Hematopoietic multipotent progenitor cell treated with erythropoietin and hydrocortisone succinate and interleukin-3 and kit ligand, for 17 days (in vitro differentiated cells): ENCODE data around the gene TSSC4.

ENCODE experiments used
- DNase-seq: peaks from one replicate; pipeline ENCODE4 v3.0.0-alpha.2; 2015; ENCODE audit warnings: low spot score

Gene TSSC4

DNA sequence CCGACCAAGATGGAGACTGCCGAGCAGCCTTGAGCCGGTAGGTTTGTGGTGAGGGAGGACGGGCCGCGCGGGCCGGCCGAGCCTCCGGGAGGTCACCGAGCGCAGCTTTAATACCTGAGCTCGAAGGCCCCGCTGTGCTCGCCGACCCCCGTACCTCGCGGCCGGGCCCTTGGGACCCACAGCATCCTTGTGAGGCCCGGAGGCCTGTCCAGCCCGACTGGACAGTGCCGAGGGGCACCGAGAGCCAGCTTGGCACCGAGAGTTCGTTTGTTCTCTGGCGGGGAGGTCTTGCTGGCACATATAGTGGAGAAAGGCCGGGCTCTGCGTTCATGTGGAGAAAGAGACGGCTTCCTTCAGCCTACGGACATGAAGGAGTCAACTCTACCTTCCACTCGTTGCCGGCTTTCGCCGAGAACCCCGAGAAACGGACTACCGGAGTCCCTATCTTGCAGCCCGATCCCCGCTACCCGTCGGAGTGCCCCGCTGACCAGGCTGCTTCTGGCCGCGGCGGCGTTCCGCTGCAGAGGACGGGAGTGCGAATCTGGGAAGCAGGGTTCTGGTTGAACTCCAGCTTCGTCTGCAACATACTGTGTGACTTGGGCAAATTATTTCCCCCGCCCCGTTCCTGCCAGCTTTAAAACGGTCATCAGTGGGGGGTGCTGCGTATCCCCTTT is 349 bp downstream of the TSSC4 start:
- DNase-seq, result no peak

- no peak for DNase-seq
These were observed 960 bp downstream of the TSSC4 start for GRCh38 chr11:2401436-2401984.

- no peak for DNase-seq
These were observed 1.6 kb downstream of the TSSC4 start for GRCh38 chr11:2402106-2402505.

GRCh38 chr11:2402890-2403645 is 2.5 kb downstream of the TSSC4 start:
- no peak for DNase-seq

- DNase-seq, result no peak
These were observed 4.2 kb downstream of the TSSC4 start for GRCh38 chr11:2404735-2405196.

GRCh38 chr11:2406451-2406850 is 5.9 kb downstream of the TSSC4 start:
- no peak for DNase-seq

GRCh38 chr11:2406878-2407410 is 6.4 kb downstream of the TSSC4 start:
- DNase-seq, result no peak

- DNase-seq, result no peak
These were observed 8.1 kb downstream of the TSSC4 start for GRCh38 chr11:2408671-2409070.

DNA sequence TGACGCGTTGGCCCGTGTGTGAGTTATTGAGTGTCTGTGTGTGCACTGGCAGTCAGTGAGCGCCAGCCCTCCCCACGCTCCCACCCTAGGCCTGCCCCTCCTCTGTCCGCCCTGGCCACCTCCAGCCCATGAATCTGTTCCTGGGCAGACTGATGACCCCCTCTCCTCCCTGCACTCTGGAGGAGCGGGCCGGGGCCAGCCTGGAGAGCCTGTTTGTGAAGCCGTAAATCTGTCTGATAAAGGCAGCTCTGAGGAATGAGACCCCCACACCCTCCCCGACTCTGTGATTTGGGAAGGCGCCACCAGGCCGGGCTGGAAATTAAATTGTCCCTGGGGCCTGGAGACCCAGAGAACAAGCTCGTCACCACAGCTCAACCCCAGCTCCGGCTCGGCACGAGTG is 8.6 kb downstream of the TSSC4 start:
- DNase-seq, result no peak

DNA sequence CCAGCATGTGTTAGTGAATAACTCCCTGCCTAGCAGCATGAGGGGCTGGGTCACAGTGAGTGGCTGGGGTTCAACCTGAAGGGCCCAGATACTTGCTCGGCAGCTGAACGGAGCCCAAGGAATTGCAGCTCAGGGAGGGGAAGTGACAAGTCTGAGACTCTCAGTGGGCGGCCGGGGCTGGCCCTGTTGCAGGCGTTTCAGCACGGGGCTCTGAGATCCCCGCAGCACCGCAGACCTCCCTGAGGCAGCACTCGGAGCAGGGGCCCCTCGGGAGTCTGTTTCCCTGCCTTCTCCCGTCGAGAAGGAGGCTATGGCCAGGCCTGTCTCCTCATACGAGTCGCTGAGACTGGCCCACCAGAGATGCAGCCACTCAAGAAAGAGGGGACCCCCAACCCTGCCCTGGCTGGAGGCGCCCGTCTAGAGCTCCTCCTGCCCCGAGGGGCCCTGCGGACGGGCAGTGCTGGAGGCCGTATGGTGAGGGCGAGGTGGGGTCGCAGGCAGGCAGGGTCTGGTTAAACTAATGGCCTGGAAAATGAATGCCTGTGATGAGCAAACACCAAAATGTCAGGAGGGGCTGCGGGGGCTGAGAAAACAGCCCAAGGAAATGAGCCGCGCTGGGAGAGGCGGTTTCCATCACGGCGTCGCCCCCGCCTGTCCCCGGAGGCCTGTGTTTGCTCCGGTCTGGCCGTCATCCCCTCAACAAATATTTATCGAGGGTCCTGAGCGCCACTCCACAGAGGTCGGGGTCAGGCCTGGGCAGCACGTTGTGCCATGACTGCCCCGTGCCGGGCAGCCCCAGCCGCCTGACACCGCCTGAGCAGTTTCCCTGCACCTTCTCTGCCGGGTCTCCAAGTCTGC is 9.3 kb downstream of the TSSC4 start:
- DNase-seq, result no peak

DNA sequence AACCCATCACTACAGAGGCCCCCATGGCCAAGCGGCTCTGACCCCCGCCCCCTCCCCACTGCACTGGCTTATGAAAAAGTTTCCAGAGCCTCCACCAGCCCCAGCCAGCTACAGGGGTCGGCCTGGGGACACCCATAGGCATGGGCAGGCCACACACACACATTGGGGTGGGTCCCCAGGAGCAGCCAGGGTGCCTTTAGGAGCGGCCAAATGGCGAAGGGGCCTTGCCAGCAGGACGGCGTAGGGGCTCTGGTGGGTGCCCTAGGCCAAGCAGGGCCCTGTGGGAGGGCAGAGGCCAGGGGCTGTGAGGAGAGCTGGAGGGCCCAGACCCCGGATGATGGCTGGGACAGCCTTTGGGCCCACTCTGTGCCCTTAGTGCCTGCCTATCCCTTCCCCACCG is 10.1 kb downstream of the TSSC4 start:
- DNase-seq, result no peak

GRCh38 chr11:2411446-2412305 is 11.1 kb downstream of the TSSC4 start:
- DNase-seq, result no peak

DNA sequence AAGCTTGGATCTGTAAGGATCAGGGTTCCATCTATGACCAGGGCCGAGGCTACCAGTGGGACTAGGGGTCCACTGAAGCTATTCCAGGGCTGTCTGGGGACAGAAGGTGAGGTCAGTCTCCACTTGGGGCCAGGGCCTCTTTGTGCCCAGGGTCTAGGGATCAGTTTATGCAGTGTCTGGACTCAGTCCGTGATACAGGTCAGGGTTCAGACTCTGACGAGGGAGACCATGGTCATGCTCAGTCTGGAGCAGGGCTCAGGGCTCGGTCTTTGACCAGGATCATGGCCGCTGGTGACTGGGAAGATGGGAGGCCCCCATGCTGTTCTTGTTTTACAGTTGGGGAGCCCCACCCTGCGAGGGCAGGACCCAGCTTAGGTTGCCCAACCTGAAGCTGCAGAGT is 11.8 kb downstream of the TSSC4 start:
- DNase-seq, result no peak

DNA sequence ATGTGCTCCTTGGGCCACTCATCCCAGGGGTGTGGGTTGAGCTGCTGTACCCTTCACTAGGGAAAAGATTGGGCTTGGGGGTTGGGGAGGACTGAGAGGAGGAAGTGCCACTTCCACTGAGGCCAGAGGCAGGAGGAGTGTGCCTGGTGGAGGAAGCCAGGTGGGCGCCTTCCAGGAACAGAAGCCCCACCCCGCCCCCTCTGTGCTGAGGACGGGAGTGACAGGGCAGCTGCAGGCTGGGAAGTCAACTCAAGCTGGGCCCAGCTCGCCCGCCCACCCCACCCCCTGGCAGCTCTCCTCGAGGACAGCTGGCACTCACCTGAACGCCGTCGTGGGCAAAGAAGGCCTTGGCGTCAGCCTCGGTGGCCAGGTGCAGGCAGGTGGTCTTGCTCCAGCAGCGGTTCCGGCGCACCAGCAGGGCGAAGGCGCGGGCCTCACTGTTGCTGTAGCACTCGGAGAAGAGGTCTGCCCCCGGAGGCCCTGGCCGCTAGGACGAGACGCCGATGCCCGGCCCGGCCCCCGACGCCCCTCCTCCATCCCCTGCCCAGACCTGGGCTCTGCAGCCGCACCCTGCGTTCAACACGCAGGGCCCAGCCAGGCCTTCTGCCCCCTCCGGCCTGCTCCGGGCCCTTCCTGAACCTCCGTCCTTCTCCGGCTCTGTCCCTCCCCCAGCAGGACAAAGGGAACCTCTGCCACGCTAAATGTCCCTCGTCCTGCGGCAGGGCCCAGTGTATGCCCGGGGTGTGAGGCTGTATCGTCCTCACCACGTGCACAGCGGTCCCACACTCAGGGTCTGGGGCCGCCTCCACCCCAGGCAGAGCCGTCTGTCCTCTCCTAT is 13.4 kb downstream of the TSSC4 start:
- no peak for DNase-seq

DNA sequence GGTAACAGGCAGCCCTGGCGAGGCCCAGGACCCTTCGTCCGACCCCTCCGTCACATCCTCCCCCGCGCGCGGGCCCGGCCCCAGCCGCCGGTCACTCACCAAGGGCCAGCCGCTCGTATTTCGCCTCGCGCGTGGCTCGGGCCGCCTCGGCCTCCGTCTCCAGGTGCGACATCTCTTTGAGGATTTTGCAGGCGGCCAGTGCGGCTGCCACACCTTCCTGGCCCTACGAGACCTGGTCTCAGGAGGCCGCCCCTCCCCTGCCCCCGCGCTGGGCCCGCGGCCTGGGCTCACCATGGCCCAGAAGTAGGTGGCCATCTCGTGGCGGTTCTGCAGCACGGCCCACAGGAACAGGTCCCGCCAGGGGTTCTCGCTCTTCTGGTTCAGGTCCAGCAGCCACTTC is 14.1 kb downstream of the TSSC4 start:
- no peak for DNase-seq

GRCh38 chr11:2415171-2415570 is 14.6 kb downstream of the TSSC4 start:
- DNase-seq, result no peak

DNA sequence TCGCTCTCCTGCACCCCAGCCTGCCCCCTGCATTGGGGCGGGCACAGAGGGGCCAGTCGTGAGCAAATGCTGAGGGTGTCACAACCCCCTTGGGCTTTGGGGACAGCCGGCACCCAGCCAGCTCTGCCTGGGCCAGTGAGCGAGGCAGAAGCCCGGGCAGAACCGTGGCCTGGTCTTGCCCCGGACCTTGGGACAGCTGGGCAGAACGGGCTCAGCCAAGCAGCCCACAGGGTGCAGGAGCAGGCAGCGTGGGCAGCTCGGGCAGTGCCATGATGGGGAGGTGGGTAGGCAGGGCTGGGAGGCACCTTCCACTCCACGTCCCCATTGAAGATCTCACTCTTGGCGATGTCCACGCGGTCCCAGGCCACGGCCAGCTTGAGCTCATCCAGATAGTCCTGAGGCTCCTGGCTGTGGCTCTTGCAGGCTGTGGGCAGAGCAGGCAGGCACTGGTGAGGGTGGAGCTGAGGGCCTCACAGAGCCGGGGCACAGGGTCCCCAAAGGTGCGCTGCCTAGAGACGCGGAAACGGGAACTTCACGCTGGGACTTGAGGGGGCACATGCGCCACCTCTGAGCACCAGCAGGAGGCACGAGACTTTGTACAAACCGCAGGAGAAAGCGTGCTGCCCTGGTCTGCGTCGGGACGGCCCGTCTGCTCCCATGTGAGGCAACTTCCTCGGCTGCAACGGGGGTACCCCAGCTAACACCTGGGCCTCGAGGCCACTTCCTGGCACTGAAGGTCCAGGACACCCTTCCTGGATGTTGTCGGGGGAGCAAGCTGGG is 15.2 kb downstream of the TSSC4 start:
- no peak for DNase-seq

- no peak for DNase-seq
These were observed 16.2 kb downstream of the TSSC4 start for GRCh38 chr11:2416765-2417164.
